Right renal pelvis (tissue), 4 donors: ENCODE results near the gene ANKRD60. TPM values are rescaled to one million over a fixed set of nuclear protein-coding genes. Genes with fewer than 3 reads are reported as not detected.

ENCODE experiments used
- DNase-seq, 4 donors: peaks; one replicate each; pipeline ENCODE4 v3.0.0-alpha.2; 2013; ENCODE audit warnings: low read depth in 4 of 4, low spot score in 3 of 4, missing footprints in 1 of 4
- polyA plus RNA-seq, 4 donors: library from polyadenylated mRNA; unstranded; fragments of 120-200 nt; gene quantifications; one replicate each; pipeline ENCODE4 v1.2.1, GENCODE V29; 2013; ENCODE audit not compliant: insufficient read length in 4 of 4

The ANKRD60 gene
- polyA plus RNA-seq, 4 donors: not detected

GRCh38 chr20:58196402-58197184 is 31.9 kb downstream of the ANKRD60 start:
- no peak for DNase-seq

DNA sequence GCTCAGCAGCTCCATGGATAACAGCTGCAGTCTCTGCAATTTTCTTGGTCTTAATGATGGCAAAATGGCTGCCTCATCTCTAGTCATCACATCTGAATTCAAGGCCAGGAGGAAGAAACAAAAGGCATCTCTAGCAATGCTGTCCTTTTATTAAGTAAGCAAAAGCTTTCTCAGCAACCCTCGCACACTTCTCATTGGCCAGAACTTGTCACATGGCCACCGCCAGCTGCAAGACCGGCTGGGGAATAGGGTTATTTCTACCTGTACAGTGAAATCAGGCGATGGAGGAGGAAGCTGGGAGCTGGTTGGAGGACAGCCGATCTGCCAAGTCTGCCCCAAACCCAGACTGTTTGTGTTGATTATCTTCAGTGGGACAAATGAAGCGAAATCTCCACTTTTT is 33.4 kb downstream of the ANKRD60 start:
- DNase-seq: no peak

- DNase-seq: no peak
Measured at GRCh38 chr20:58194175-58194791, 34.2 kb downstream of the ANKRD60 start.

DNA sequence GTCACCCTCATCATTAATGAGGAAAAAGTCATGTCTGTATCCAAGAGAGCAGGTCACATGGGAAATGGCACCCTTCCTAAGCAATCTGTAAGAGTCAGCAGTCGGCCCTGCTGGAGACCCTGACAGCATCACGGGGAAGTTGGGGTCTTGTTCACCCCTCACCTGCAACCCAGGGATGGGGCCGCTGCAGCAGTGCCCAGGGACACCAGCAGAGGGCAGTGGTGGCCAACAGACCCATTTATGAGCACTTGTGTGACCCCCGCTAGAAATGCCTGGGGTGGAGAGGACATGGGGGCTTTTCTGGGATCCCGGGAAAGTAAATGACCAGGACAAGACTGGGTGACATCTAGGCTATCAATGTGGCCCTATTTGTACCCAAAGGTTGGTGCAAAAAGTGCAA is 35.9 kb downstream of the ANKRD60 start:
- DNase-seq: no peak

DNA sequence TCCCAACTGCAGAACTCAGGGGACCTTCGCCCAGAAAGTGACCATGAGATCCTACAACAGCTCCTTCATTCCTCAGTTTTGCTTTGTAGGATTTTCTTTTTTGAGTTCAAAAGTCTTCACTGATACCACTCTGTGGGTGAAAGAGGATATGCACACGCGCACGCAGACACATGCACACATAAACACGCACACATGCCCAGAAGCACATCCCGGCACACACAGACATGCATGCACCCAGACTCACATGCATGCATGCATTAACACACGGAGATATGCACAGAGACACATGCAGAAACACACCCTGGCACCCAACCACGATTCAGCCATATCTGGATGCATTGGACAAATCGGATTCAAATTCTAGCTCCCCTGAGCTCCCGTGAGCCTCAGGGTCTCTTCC is 36.4 kb downstream of the ANKRD60 start:
- DNase-seq: no peak

DNA sequence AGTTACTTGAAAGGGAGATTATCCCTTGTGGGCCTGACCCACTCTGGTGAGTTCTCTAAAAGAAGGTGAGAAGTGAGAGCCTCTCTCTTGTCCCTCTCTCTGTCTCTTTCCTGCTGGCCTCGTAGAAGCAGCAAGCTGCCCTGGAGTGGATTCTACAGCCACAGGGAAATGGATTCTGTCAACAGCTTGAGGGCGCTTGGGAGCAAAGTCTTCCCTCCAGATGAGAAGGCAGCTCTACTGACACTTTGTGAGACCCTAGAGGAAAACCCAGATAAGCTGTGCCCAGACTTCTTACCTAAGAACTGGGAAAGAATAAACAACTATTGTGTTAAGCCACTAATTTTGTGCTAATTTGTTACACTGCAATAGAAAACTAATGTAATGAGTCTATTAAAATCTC is 39.9 kb downstream of the ANKRD60 start:
- no peak for DNase-seq

- no peak for DNase-seq
Measured at GRCh38 chr20:58184984-58185383, 43.5 kb downstream of the ANKRD60 start.

- DNase-seq: no peak
Measured at GRCh38 chr20:58184063-58184462, 44.4 kb downstream of the ANKRD60 start.

- DNase-seq: no peak
Measured at GRCh38 chr20:58182521-58183140, 45.8 kb downstream of the ANKRD60 start.

- DNase-seq: peak in 1 of 4 donors; percentile 57
Measured at GRCh38 chr20:58179432-58180099, 48.9 kb downstream of the ANKRD60 start.

DNA sequence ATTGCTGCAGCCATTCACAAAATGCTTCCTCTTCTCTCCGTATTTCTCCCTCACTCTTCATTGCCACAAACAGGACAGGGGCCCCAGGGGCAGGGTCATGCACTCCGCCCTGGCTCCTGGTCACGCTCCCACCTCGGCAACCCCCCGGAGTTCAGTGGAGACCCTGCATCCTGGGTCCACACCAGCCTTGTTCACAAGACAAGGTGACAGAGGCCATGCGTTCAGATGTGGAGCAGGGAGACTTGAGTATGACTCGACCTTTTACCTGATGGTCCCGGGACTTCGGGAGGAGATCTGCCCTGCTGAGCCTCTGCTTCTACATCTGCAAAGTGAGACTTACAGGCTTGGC is 49.4 kb downstream of the ANKRD60 start:
- no peak for DNase-seq

DNA sequence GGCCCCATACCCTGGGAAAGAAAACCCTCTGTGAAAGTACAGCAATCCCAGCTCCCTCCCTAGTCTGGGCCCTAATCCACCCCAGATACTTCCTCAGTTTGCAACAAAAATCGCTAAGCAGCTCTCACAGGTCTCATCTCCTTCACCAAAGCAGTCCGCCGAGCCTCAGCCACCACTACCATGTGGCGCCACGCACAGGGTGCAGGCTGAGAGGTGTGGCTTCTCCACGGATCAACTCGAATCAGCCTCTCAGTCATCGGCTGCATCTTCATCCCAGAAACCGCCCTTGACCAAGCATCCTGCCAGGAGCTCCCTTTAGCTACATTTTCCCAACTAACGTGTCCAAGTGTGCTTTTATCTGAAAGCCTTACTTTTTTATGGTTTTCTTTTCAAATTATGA is 50.7 kb downstream of the ANKRD60 start:
- DNase-seq: no peak

DNA sequence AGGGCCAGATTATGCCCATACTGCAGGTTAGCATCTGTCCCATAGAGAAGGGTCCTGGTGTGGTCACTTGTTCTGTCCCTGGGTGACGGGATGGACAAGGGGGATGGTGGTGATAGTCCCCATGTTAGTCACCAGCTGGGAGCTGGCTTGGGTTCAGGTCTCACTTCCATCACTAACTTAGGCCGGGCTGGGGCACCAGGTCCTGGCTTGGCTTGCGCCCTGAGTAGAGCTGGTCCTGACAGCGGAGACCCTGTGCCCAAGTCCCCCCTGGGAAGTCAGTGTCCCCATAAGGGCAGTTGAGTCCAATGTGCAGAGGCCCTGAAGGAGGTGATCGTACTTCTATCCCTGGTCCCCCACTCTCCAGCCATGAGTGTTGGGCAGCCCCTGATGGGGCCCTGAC is 52.6 kb downstream of the ANKRD60 start:
- no peak for DNase-seq

GRCh38 chr20:58175425-58175824 is 53.0 kb downstream of the ANKRD60 start:
- no peak for DNase-seq

GRCh38 chr20:58174708-58175280 is 53.7 kb downstream of the ANKRD60 start:
- DNase-seq: no peak

DNA sequence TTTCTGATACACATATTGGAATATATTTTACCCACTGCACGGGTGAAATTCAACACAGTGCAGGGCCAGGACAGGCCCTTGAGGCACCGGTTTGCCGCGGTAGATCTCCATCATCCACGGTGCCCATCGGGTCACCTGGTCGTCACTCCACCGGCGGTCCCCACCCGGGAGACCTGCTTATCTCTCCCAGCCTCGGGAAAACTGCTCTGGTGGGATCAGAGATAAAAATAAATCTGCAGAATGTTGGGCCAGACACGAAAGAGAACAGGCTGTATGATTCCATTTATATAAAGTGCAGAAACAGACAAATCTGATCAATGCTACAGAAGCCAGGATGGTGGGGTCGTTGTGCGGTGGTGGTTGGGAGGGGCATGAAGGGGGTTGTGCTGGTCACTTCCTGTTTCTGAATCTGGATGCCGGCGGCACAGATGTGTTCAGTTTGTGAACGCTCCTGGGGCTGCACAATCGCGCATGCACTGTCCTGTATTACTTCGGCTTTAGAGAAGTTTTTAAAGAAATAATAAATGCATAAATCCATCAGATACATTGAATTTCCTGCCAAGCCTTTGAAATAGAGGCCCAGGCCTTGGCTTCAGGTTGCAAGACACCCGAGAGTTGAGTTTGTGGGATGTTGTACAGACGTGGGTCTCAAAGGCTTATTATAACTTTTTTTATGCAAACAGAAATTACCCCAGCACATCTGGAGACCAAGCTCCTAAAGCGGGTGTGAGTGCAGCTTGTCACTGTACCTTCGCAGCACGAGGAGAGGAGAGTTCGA is 54.3 kb downstream of the ANKRD60 start:
- no peak for DNase-seq

GRCh38 chr20:58173091-58173490 is 55.4 kb downstream of the ANKRD60 start:
- no peak for DNase-seq

- DNase-seq: no peak
Measured at GRCh38 chr20:58171796-58172425, 56.5 kb downstream of the ANKRD60 start.

GRCh38 chr20:58169450-58169849 is 59.0 kb downstream of the ANKRD60 start:
- no peak for DNase-seq

DNA sequence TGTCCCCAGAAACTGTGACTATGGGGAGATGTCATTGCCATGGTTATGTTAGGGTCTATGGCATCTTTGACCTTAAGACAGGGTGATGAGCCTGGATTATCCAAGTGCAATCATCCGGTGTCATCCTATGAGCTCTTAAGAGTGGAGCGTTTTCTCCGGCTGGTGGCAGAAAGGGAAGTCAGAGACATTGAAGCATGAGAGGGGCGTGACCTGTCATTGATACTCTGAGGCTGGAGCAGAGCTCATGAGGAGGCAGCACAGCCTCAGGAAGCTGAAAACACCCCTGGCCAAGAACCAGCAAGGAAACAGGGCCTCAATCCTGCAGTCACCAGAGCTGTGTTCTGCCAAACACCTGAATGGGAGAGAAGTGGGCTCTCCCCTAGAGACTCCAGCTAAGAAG is 59.6 kb downstream of the ANKRD60 start:
- DNase-seq: no peak
